Gastroesophageal sphincter (tissue), 4 donors: ENCODE results near the gene TRIL. TPM values are rescaled to one million over a fixed set of nuclear protein-coding genes. Genes with fewer than 3 reads are reported as not detected.

Source experiments
- ATAC-seq: fragments of 150-250 bp; one replicate; pipeline ENCODE4 v1.9.1; 2016; ENCODE audit warnings: mild to moderate bottlenecking, moderate library complexity
- H3K27ac ChIP-seq, 4 donors: fragments of 200-600 bp; sonication (generic) in 3 of 4; 1 replicate in 3 of 4; 2 replicates in 1 of 4; pipeline ENCODE4 v1.5.1; 2016 to 2019
- H3K27me3 ChIP-seq: fragments of 200-600 bp; sonication (generic); one replicate; pipeline ENCODE4 v1.5.1; 2019
- H3K36me3 ChIP-seq, 2 donors: fragments of 200-600 bp; sonication (generic); one replicate each; pipeline ENCODE4 v1.5.1; 2019; ENCODE audit warnings: control low read depth in 1 of 2
- H3K4me1 ChIP-seq, 3 donors: fragments of 200-600 bp; sonication (generic); 1 replicate in 2 of 3; 2 replicates in 1 of 3; pipeline ENCODE4 v1.5.1; 2016 to 2019; ENCODE audit warnings: control low read depth in 2 of 3
- H3K4me3 ChIP-seq, 2 donors: fragments of 200-600 bp; sonication (generic); one replicate each; pipeline ENCODE4 v1.5.1; 2019; ENCODE audit warnings: mild to moderate bottlenecking in 1 of 2, moderate library complexity in 1 of 2
- H3K9me3 ChIP-seq, 3 donors: fragments of 200-600 bp; sonication (generic); one replicate each; pipeline ENCODE4 v1.5.1; 2017 to 2019; ENCODE audit warnings: control low read depth in 2 of 3
- CTCF ChIP-seq, 4 experiments: fragments of 200-600 bp in 2 of 4; fragments of 450-650 bp in 2 of 4; sonication (generic) in 1 of 4; IDR thresholded peaks; one replicate each; pipeline ENCODE4 v1.5.1; 2017 to 2019; ENCODE audit warnings: antibody characterized with exemption in 4 of 4, mild to moderate bottlenecking in 2 of 4, moderate library complexity in 2 of 4
- EP300 ChIP-seq: sonication (generic); formaldehyde crosslinking; IDR thresholded peaks from one replicate; pipeline ENCODE4 v1.6.1; 2017; ENCODE audit warnings: antibody characterized with exemption, mild to moderate bottlenecking
- POLR2A ChIP-seq, 2 donors: fragments of 450-650 bp; IDR thresholded peaks; one replicate each; pipeline ENCODE4 v1.6.1; 2017; ENCODE audit warnings: antibody characterized with exemption in 2 of 2, mild to moderate bottlenecking in 2 of 2, moderate library complexity in 1 of 2
- POLR2AphosphoS5 ChIP-seq: sonication (generic); formaldehyde crosslinking; IDR thresholded peaks from one replicate; pipeline ENCODE4 v1.6.1; 2017; ENCODE audit warnings: antibody characterized with exemption
- WGBS, 2 donors: methylation state at CpG; one replicate each; pipeline ENCODE4 v1.1.5; 2018; ENCODE audit warnings: low coverage in 1 of 2; 5-methylcytosine and 5-hydroxymethylcytosine counted together
- total RNA-seq, 4 donors: library from RNA; depleted of rRNA; stranded (reverse); fragments of >200 nt; gene quantifications; one replicate each; pipeline ENCODE4 v1.1.0, GENCODE V29; 2016

TRIL gene
- total RNA-seq, 4 donors from 2014 or later = 1.6 to 6.6 (median 3.9) TPM

GRCh38 chr7:28955718-28956607 is 2.2 kb downstream of the TRIL start:
- Histone ChIP-seq H3K36me3 (no peaks in the 10 kb centered on the region), H3K9me3 (no peaks in the 10 kb centered on the region), H3K27me3 (peaks cover 73% of the 10 kb centered on the region), H3K4me3 (peak overlapping the region; percentile 11 to 58), H3K27ac (peak overlapping the region in 3 of 4 donors; percentile 70 to 72 (median 70)), H3K4me1 (peaks cover 0 to 51% (median 27%) of the 10 kb centered on the region in 3 donors)
- TF ChIP-seq CTCF (IDR thresholded peaks at IDR 0.05) (peak in 3 of 4 experiments; percentile 64 to 74 (median 68)), POLR2AphosphoS5 (no peak)
- WGBS, 2 donors = no CpG with 5 or more reads among the region's 104 CpGs
- peak; percentile 58 for ATAC-seq

GRCh38 chr7:28955356-28955717 is 2.8 kb downstream of the TRIL start:
- H3K27me3 ChIP-seq = peaks cover 79% of the 10 kb centered on the region

GRCh38 chr7:28954946-28955345 is 3.2 kb downstream of the TRIL start:
- TF ChIP-seq CTCF (IDR thresholded peaks at IDR 0.05) (no peak), POLR2AphosphoS5 (no peak), EP300 (no peak)
- WGBS, 2 donors = 42 to 46% methylated on average over 4 to 5 of the region's 5 CpGs
- Histone ChIP-seq H3K4me1 (peaks cover 0 to 51% (median 27%) of the 10 kb centered on the region in 3 donors), H3K27ac (peak overlapping the region in 3 of 4 donors; percentile 70 to 72 (median 70)), H3K36me3 (no peaks in the 10 kb centered on the region), H3K4me3 (no peak overlapping the region), H3K27me3 (peaks cover 82% of the 10 kb centered on the region), H3K9me3 (no peaks in the 10 kb centered on the region)
- no peak for ATAC-seq

More at GRCh38 chr7:28955356-28955717, 2.8 kb downstream of the TRIL start:
- WGBS, 2 donors = 52% methylated on average over 2 of the region's 22 CpGs; no CpG with 5 or more reads in 1 of the 2 donors
- no peaks in the 10 kb centered on the region for H3K9me3 ChIP-seq
- no peaks in the 10 kb centered on the region for H3K36me3 ChIP-seq
- TF ChIP-seq EP300 (no peak), CTCF (IDR thresholded peaks at IDR 0.05) (no peak), POLR2A (IDR thresholded peaks at IDR 0.05) (no peak), POLR2AphosphoS5 (no peak)
- H3K27ac ChIP-seq = peak overlapping the region in 3 of 4 donors; percentile 70 to 72 (median 70)
- H3K4me1 ChIP-seq = peaks cover 0 to 51% (median 27%) of the 10 kb centered on the region in 3 donors
- no peak for ATAC-seq
- H3K4me3 ChIP-seq = peak overlapping the region in 1 of 2 donors; percentile 58

GRCh38 chr7:28954471-28954870 is 3.7 kb downstream of the TRIL start:
- H3K9me3 ChIP-seq = no peaks in the 10 kb centered on the region
- TF ChIP-seq CTCF (IDR thresholded peaks at IDR 0.05) = no peak
- no peak for TF ChIP-seq POLR2A (IDR thresholded peaks at IDR 0.05)
- no peak for TF ChIP-seq EP300
- TF ChIP-seq POLR2AphosphoS5 = no peak
- H3K27me3 ChIP-seq = peaks cover 87% of the 10 kb centered on the region
- H3K27ac ChIP-seq = peak overlapping the region in 1 of 4 donors; percentile 70
- H3K4me1 ChIP-seq = peaks cover 0 to 51% (median 27%) of the 10 kb centered on the region in 3 donors
- H3K4me3 ChIP-seq = no peak overlapping the region
- no peaks in the 10 kb centered on the region for H3K36me3 ChIP-seq
- no peak for ATAC-seq

- H3K4me1 ChIP-seq = peaks cover 0 to 48% (median 27%) of the 10 kb centered on the region in 3 donors
- no peak overlapping the region for H3K4me3 ChIP-seq
- H3K27me3 ChIP-seq = peaks cover 94% of the 10 kb centered on the region
- H3K27ac ChIP-seq = peak overlapping the region in 1 of 4 donors; percentile 8
- no peak for TF ChIP-seq EP300
- no peak for TF ChIP-seq CTCF (IDR thresholded peaks at IDR 0.05)
- no peak for TF ChIP-seq POLR2AphosphoS5
- no peak for TF ChIP-seq POLR2A (IDR thresholded peaks at IDR 0.05)
- H3K9me3 ChIP-seq = no peaks in the 10 kb centered on the region
- no peak for ATAC-seq
- WGBS, 2 donors = 0 to 11% methylated on average over 2 to 3 of the region's 4 CpGs
- no peaks in the 10 kb centered on the region for H3K36me3 ChIP-seq
Measured at GRCh38 chr7:28953633-28954032, 4.5 kb downstream of the TRIL start.
